IMR-90 (cell line): ENCODE data around the gene KDM8.

Source experiments
- BHLHE40 ChIP-seq: fragments of 150-350 bp; IDR thresholded peaks from 2 replicates; pipeline ENCODE4 v1.6.1; 2016; ENCODE audit warnings: mild to moderate bottlenecking, low read depth, low read length
- CEBPB ChIP-seq: IDR thresholded peaks from 2 replicates; pipeline ENCODE4 v1.6.1; 2012; ENCODE audit warnings: low read depth, low read length, improper control_type of control experiment
- CHD1 ChIP-seq: IDR thresholded peaks from 2 replicates; pipeline ENCODE4 v1.6.1; 2012; ENCODE audit warnings: low read depth, low read length, improper control_type of control experiment
- MAFK ChIP-seq: IDR thresholded peaks from 2 replicates; pipeline ENCODE4 v1.6.1; 2012; ENCODE audit warnings: low read depth, low read length, improper control_type of control experiment
- MXI1 ChIP-seq: IDR thresholded peaks from 2 replicates; pipeline ENCODE4 v1.6.1; 2012; ENCODE audit warnings: low read depth, mild to moderate bottlenecking, low read length, moderate library complexity, borderline replicate concordance
- NFE2L2 ChIP-seq: fragments of 150-350 bp; IDR thresholded peaks from 2 replicates; pipeline ENCODE4 v1.6.1; 2016; ENCODE audit warnings: low read depth, mild to moderate bottlenecking, low read length
- POLR2A ChIP-seq: IDR thresholded peaks from 2 replicates; pipeline ENCODE4 v1.6.1; 2012; ENCODE audit warnings: mild to moderate bottlenecking, low read depth, low read length
- RAD21 ChIP-seq: IDR thresholded peaks from 2 replicates; pipeline ENCODE4 v1.6.1; 2012; ENCODE audit warnings: low read length, improper control_type of control experiment
- RCOR1 ChIP-seq: IDR thresholded peaks from 2 replicates; pipeline ENCODE4 v1.6.1; 2012; ENCODE audit warnings: mild to moderate bottlenecking, low read length, improper control_type of control experiment; ENCODE audit not compliant: insufficient replicate concordance
- SMC3 ChIP-seq: fragments of 150-350 bp; IDR thresholded peaks from 2 replicates; pipeline ENCODE4 v1.6.1; 2016; ENCODE audit warnings: low read depth, mild to moderate bottlenecking, antibody characterized with exemption, low read length, moderate library complexity
- TF ChIP-seq, protein P1 (sequence below): conservative IDR thresholded peaks from 2 replicates; pipeline ENCODE4 v1.5.1; 2012; ENCODE audit warnings: mild to moderate bottlenecking, low read depth, low read length, improper control_type of control experiment
- TF ChIP-seq, protein P2 (sequence below): fragments of 150-350 bp; IDR thresholded peaks from 2 replicates; pipeline ENCODE4 v1.6.1; 2017; ENCODE audit warnings: mild to moderate bottlenecking, antibody characterized with exemption, low read length, low read depth
- TF ChIP-seq, protein P3 (sequence below): fragments of 150-350 bp; IDR thresholded peaks from 2 replicates; pipeline ENCODE4 v1.6.1; 2016; ENCODE audit warnings: low read depth, mild to moderate bottlenecking, low read length, moderate library complexity, borderline replicate concordance

DNA sequence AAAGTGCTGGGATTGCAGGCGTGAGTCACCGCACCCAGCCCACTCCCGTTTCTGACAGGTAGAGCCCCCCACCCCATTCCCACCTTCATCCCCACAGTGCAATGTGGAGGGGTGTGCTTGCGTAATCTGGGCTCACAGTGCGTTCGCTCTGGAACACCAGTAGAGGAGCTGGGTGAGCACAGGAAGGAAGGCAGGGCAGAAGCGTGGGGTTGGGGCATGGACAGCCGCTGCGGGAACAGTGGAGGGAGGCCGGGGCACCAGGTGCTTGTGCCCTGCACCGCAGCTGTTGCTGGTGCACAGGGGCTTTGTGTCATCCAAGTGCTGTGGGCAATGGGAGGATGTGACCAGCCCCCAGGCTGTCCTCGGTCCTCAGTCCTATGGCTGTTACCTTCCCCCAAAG is 24.7 kb downstream of the KDM8 start:
- TF ChIP-seq POLR2A (no peak), CEBPB (peak; percentile 40; the same call in 1 of the 2 replicates), RAD21 (no peak), MAFK (no peak), SMC3 (no peak), BHLHE40 (no peak), MXI1 (no peak), RCOR1 (no peak), NFE2L2 (no peak), CHD1 (no peak)
- TF ChIP-seq, protein P1, sequence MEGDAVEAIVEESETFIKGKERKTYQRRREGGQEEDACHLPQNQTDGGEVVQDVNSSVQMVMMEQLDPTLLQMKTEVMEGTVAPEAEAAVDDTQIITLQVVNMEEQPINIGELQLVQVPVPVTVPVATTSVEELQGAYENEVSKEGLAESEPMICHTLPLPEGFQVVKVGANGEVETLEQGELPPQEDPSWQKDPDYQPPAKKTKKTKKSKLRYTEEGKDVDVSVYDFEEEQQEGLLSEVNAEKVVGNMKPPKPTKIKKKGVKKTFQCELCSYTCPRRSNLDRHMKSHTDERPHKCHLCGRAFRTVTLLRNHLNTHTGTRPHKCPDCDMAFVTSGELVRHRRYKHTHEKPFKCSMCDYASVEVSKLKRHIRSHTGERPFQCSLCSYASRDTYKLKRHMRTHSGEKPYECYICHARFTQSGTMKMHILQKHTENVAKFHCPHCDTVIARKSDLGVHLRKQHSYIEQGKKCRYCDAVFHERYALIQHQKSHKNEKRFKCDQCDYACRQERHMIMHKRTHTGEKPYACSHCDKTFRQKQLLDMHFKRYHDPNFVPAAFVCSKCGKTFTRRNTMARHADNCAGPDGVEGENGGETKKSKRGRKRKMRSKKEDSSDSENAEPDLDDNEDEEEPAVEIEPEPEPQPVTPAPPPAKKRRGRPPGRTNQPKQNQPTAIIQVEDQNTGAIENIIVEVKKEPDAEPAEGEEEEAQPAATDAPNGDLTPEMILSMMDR = no peak
- TF ChIP-seq, protein P2, sequence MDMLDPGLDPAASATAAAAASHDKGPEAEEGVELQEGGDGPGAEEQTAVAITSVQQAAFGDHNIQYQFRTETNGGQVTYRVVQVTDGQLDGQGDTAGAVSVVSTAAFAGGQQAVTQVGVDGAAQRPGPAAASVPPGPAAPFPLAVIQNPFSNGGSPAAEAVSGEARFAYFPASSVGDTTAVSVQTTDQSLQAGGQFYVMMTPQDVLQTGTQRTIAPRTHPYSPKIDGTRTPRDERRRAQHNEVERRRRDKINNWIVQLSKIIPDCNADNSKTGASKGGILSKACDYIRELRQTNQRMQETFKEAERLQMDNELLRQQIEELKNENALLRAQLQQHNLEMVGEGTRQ = no peak
- TF ChIP-seq, protein P3, sequence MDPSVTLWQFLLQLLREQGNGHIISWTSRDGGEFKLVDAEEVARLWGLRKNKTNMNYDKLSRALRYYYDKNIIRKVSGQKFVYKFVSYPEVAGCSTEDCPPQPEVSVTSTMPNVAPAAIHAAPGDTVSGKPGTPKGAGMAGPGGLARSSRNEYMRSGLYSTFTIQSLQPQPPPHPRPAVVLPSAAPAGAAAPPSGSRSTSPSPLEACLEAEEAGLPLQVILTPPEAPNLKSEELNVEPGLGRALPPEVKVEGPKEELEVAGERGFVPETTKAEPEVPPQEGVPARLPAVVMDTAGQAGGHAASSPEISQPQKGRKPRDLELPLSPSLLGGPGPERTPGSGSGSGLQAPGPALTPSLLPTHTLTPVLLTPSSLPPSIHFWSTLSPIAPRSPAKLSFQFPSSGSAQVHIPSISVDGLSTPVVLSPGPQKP = no peak
